NCI-H128 (cell line): ENCODE measurements around the gene DND1.
A peak's percentile ranks its signal among the peaks of the same experiment; 100 is the strongest.
"Not testable (repeated sequence)": the region's sequence is repeated elsewhere in the genome, so short reads cannot be mapped to it uniquely, and the experiment has no call there.

Source experiments
- DNase-seq: peaks from one replicate; lab custom pipeline; 2025; ENCODE audit not compliant: unreplicated experiment; lab: John Stamatoyannopoulos, UW

DND1 gene

GRCh38 chr5:140672455-140673186 is 755 bp downstream of the DND1 start:
- DNase-seq: no peak

GRCh38 chr5:140671472-140672125 is 1.8 kb downstream of the DND1 start:
- no peak for DNase-seq

DNA sequence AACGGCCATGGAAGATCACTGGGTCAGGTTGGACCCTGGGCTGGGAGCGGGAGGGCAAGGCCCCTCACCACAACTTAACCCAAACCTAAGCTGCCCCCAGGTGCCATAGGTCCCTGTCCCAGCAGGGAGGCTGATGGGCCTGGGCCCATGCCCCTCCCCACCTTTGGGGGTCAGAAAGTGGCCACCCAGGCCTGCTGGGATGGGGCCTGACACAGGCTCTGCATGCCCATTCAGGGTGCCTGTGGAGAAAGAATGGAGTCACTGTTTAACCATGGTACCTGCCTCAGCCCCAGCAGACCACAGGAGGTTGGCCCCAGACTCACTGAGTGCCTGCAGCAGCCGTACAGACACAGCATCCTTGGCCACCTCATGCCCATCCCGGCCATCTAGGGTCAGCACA is 2.3 kb downstream of the DND1 start:
- not testable (repeated sequence) for DNase-seq

DNA sequence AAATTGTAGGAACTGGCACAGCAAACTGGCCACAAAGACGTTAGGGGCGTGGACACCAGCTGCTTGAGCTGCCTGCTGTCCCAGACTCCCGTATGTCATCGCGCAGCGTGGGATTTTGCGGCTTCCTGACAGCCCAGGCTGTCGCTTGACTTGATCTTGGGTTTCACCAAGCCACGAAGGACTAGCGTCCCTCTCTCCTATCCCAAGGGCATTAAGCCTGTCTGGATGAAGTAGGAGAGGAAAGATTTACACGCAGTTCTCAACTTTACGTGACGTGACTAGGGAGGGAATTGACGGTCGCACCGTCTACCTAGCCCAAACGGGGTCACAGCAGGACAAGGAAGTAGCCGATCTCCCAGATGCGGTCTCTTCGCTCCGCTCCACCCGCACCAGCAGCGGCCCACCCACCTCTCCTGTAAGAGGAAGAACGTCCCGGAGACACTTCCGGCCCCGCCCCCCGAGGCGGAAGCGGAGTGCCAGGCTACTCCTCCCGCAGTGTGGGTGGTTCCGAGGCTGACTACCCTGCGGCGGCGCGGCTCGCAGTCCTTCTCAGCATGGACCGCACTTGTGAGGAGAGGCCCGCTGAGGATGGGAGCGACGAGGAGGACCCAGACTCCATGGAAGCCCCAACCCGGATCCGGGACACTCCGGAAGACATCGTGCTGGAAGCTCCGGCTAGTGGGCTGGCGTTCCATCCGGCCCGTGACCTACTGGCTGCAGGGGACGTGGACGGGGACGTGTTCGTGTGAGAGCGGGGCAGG is 8.8 kb downstream of the DND1 start, which contains the start of gene WDR55:
Gene WDR55, plus strand, starts transcription at position 546 of the 761 bp plus-strand sequence. Its CDS starts 9 bp downstream, at position 555.
- peak; percentile 67 for DNase-seq

- no peak for DNase-seq
These were observed 9.4 kb downstream of the DND1 start for GRCh38 chr5:140664030-140664358.

GRCh38 chr5:140660371-140660770 is 13.0 kb downstream of the DND1 start:
- not testable (repeated sequence) for DNase-seq

- no peak for DNase-seq
These were observed 14.5 kb downstream of the DND1 start for GRCh38 chr5:140658870-140659269.

- no peak for DNase-seq
These were observed 26.3 kb downstream of the DND1 start for GRCh38 chr5:140647042-140647419.

DNA sequence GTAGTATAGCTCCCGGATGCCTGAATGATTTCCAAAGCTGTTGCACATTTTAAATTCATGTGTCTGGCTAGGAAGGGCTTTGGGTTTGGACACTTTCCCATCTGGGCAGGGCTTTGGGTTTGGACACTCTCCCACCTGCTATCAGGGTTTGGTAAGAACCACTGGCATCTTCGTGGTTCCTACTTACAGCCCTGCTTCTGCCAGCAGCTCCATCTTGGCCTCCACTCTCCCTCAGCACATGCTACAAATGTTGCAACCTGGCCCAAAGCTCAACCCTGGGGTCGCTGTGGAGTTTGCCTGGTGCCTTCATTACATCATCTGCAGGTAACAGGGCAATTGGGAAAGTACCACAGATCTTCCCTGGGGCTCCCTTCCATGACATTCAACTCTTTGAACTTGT is 30.7 kb downstream of the DND1 start:
- DNase-seq: no peak

DNA sequence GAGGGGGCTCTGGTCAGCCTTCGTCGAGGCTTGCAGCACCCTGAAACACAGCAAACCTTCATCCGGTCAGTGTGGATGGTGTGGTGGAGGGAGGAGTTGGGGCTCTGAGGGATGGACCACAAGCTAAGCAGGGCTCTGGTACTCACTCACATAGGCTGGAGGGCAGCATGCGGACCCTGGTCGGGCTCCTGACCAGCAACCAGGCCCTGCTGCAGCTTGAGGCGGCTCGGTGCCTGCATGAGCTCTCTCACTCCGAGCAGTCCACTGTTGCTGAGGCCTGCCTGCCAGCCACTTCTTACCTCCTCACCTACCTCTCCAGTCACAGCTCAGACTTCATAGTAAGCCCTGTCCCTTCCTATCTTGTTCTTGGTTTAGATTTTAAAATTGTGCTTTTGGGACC is 31.7 kb downstream of the DND1 start:
- no peak for DNase-seq

DNA sequence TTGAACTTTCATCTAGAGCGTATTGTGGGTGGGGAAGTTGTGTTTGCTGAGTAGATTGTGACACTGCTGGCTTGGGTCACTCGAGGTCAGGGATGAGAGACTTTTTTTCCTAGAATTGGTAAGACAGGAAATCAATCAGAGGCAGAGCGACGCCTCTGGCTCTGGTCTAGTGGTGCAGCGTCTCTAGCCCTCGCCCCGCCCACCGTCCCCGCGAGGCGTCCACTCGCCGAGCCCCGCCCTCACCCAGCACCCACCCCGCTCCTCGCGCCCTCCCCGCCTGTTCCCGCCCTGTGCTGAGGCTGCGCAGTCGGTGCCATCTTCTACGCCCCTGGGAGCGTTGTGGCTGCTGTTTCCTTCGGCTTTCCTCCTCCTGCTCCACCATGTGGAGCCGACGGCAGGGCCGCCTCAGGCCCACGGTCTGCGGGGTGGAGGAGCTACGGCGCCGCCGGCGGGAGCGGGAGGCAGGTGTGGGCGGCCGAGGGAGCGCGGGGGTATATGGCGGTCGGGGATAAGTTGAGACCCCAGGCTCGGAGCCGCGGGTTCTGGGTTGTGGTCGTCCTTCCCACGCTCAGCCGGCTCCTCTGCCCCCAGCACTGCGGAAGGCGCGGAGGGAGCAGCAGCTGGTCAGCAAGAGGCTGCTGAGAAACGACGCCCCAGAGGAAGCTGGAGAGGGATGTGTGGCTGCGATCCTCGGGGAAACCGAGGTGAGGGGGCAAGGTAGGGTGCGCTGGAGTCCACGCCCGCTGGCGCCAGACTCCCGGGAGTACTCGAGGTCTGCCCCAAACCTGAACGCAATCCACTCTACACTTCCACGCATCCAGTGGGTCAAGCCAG is 34.0 kb downstream of the DND1 start, which contains the start of gene TMCO6:
Gene TMCO6, plus strand, starts transcription at position 304 of the 834 bp plus-strand sequence. Its CDS starts 77 bp downstream, at position 381.
- DNase-seq: peak; percentile 73

- DNase-seq: not testable (repeated sequence)
These were observed 34.6 kb downstream of the DND1 start for GRCh38 chr5:140638898-140639147.

GRCh38 chr5:140637371-140638100 is 35.8 kb downstream of the DND1 start:
- no peak for DNase-seq

DNA sequence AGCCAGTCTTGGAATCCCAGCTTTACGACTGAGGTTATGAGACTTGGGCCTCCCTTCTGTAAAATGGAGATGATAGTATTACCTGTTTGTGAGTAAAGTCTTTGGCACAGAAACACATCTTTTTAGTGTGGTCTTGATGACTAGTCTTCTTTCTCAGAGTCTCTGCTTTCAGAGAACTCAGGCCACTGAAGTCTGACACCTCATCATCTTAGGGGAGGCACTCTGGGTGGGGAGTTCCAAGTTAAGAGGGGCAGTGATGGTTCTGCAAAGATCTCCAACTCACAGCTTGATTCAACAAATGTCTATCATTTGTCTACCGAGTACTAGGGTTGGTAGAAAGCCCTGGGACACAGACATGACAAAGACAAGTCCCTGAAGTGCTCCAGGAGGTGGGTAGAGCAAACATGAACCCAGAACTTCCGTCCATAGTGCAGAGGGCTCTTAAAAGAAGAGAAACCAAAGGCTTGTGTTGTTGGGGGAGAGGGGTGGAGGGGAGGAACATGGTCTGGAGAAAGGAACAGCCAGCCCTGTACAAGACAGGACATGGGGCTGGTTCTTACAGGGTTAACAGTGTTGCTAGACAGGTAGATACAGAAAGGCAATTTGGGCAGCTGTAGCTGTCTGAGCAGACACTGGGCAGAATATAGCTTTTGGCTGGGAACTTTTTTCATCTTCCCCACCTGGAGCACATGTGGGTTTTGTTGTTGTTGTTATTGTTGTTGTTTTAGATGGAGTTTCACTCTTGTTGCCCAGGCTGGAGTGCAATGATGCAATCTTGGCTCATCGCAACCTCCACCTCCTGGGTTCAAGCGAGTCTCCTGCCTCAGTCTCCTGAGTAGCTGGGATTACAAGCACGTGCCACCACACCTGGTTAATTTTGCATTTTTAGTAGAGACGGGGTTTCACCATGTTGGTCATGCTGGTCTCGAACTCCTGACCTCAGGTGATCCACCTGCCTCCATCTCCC is 37.8 kb downstream of the DND1 start:
- DNase-seq: no peak

- DNase-seq: no peak
These were observed 39.3 kb downstream of the DND1 start for GRCh38 chr5:140634103-140634502.

- no peak for DNase-seq
These were observed 39.9 kb downstream of the DND1 start for GRCh38 chr5:140633501-140633900.

GRCh38 chr5:140633021-140633471 is 40.3 kb downstream of the DND1 start, which contains the start of gene CD14:
Gene CD14 (minus strand): TSS chr5:140633175. CDS start chr5:140633071, 104 bp downstream.
- DNase-seq: no peak

DNA sequence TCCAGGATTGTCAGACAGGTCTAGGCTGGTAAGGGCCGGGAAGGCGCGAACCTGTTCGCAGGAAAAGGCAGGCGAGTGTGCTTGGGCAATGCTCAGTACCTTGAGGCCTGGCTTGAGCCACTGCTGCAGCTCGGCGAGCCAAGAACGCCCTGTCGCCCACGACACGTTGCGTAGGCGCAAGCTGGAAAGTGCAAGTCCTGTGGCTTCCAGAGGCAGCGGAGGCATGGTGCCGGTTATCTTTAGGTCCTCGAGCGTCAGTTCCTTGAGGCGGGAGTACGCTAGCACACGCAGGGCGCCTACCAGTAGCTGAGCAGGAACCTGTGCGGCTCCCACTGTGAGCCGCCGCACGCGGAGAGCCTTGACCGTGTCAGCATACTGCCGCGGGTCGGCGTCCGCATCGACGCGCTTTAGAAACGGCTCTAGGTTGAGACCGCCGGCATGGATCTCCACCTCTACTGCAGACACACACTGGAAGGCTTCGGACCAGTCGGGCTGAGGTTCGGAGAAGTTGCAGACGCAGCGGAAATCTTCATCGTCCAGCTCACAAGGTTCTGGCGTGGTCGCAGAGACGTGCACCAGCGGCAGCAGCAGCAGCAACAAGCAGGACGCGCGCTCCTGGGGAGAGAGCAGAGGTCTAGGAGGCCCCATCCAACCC is 40.9 kb downstream of the DND1 start:
- DNase-seq: no peak
